ENCODE results near the gene KCNK10.

GRCh38 chr14:88299865-88300530 lies 23.1 kb downstream of the KCNK10 start:
- no peak for TF ChIP-seq POLR2A (IDR thresholded peaks at IDR 0.05; ENCODE audit: low read depth, low read length)
- peak; percentile 93 for TF ChIP-seq SPI1 (IDR thresholded peaks at IDR 0.05; ENCODE audit: low read depth, low read length)
- TF ChIP-seq POLR2AphosphoS5 (IDR thresholded peaks at IDR 0.05; ENCODE audit: low read depth, low read length), result no peak
- TF ChIP-seq TAF1 (IDR thresholded peaks at IDR 0.05; ENCODE audit: low read depth, low read length), result no peak
- TF ChIP-seq POU2F2 (IDR thresholded peaks at IDR 0.05; ENCODE audit: low read depth, low read length), result no peak
- no peak for TF ChIP-seq PAX5 (IDR thresholded peaks at IDR 0.05; ENCODE audit: insufficient read depth, low read length, severe bottlenecking)

All from GM12891 (cell line).